CD1c-positive myeloid dendritic cell (primary cell): ENCODE results near the gene ALX3.

Source experiments
- DNase-seq: peaks from one replicate; pipeline ENCODE4 v3.0.0-alpha.2; 2016; ENCODE audit errors: extremely low spot score

ALX3 gene

GRCh38 chr1:110065841-110066240 lies 4.6 kb downstream of the ALX3 start:
- no peak for DNase-seq

GRCh38 chr1:110064576-110065337 lies 5.7 kb downstream of the ALX3 start:
- DNase-seq: no peak

- DNase-seq: no peak
Observed at GRCh38 chr1:110063781-110064180, 6.7 kb downstream of the ALX3 start.

- no peak for DNase-seq
Observed at GRCh38 chr1:110062612-110063011, 7.9 kb downstream of the ALX3 start.

- no peak for DNase-seq
Observed at GRCh38 chr1:110061341-110061740, 9.1 kb downstream of the ALX3 start.

- no peak for DNase-seq
Observed at GRCh38 chr1:110060662-110061060, 9.8 kb downstream of the ALX3 start.

GRCh38 chr1:110060034-110060661 lies 10.3 kb downstream of the ALX3 start:
- DNase-seq: peak; percentile 72

- DNase-seq: no peak
Observed at GRCh38 chr1:110059133-110059863, 11.2 kb downstream of the ALX3 start.

- no peak for DNase-seq
Observed at GRCh38 chr1:110058591-110058990, 11.9 kb downstream of the ALX3 start.

GRCh38 chr1:110057963-110058518 lies 12.4 kb downstream of the ALX3 start:
- DNase-seq: peak; percentile 81

GRCh38 chr1:110056776-110057175 lies 13.7 kb downstream of the ALX3 start:
- no peak for DNase-seq

- DNase-seq: no peak
Observed at GRCh38 chr1:110056285-110056683, 14.2 kb downstream of the ALX3 start.

- no peak for DNase-seq
Observed at GRCh38 chr1:110055493-110056284, 14.8 kb downstream of the ALX3 start.

- peak; percentile 64 for DNase-seq
Observed at GRCh38 chr1:110053552-110054428, 16.7 kb downstream of the ALX3 start.

- no peak for DNase-seq
Observed at GRCh38 chr1:110051262-110051648, 19.2 kb downstream of the ALX3 start.

- no peak for DNase-seq
Observed at GRCh38 chr1:110050602-110051261, 19.7 kb downstream of the ALX3 start.

GRCh38 chr1:110049801-110050601 lies 20.5 kb downstream of the ALX3 start:
- DNase-seq: no peak

- DNase-seq: no peak
Observed at GRCh38 chr1:110048923-110049601, 21.4 kb downstream of the ALX3 start.

GRCh38 chr1:110048240-110048639 lies 22.2 kb downstream of the ALX3 start:
- DNase-seq: no peak
